K562 (cell line): Measurements from ENCODE around the gene SCAMP5. TPM values are rescaled to one million over a fixed set of nuclear protein-coding genes. Genes with fewer than 3 reads are reported as not detected.

Experiments
- BHLHE40 ChIP-seq: IDR thresholded peaks from 2 replicates; pipeline ENCODE4 v1.6.1; 2011; ENCODE audit warnings: low read length, improper control_type of control experiment
- CBX2 ChIP-seq: fragments of 200-600 bp; sonication (generic); IDR thresholded peaks from one replicate; pipeline ENCODE4 v1.6.1; 2012; ENCODE audit warnings: mild to moderate bottlenecking, low read length, inconsistent platforms; ENCODE audit not compliant: insufficient read depth, poor library complexity, severe bottlenecking
- DACH1 ChIP-seq: fragments of 450-650 bp; IDR thresholded peaks from 2 replicates; pipeline ENCODE4 v1.6.1; 2018; ENCODE audit not compliant: partially characterized antibody
- DPF2 ChIP-seq: fragments of 450-650 bp; IDR thresholded peaks from 2 replicates; pipeline ENCODE4 v1.6.1; 2016
- FOXK2 ChIP-seq, 2 experiments: fragments of 450-650 bp; IDR thresholded peaks in 1 of 2; conservative IDR thresholded peaks in 1 of 2; 2 replicates each; pipeline ENCODE4 v1.6.1; 2016; ENCODE audit warnings: low read depth in 2 of 2, mild to moderate bottlenecking in 1 of 2
- MAFK ChIP-seq: IDR thresholded peaks from 2 replicates; pipeline ENCODE4 v1.6.1; 2011; ENCODE audit warnings: low read length, improper control_type of control experiment
- MAZ ChIP-seq, 2 experiments: fragments of 450-650 bp in 1 of 2; sonication (generic) in 1 of 2; formaldehyde crosslinking; IDR thresholded peaks in 1 of 2; conservative IDR thresholded peaks in 1 of 2; 2 replicates each; pipeline versions ENCODE4 v1.4.0 to v1.5.0; 2020; ENCODE audit warnings: mild to moderate bottlenecking in 1 of 2, missing genetic modification reagents in 1 of 2
- MNT ChIP-seq, 2 experiments: fragments of 450-650 bp; conservative IDR thresholded peaks; 2 replicates each; pipeline ENCODE4 v1.6.1; 2017; ENCODE audit warnings: mild to moderate bottlenecking in 2 of 2, moderate library complexity in 2 of 2
- MTA3 ChIP-seq: fragments of 450-650 bp; formaldehyde crosslinking; IDR thresholded peaks from 2 replicates; pipeline ENCODE4 v1.6.1; 2017; ENCODE audit warnings: mild to moderate bottlenecking, borderline replicate concordance
- RCOR1 ChIP-seq, 2 experiments: IDR thresholded peaks; 2 replicates each; pipeline ENCODE4 v1.6.1; 2012; ENCODE audit warnings: low read depth in 2 of 2, low read length in 2 of 2, borderline replicate concordance in 1 of 2, improper control_type of control experiment in 1 of 2
- TAL1 ChIP-seq: fragments of 450-650 bp; IDR thresholded peaks from 2 replicates; pipeline ENCODE4 v1.6.1; 2016; ENCODE audit warnings: mild to moderate bottlenecking
- TOE1 ChIP-seq, 2 experiments: fragments of 450-650 bp in 1 of 2; sonication (generic) in 1 of 2; formaldehyde crosslinking in 1 of 2; IDR thresholded peaks; 2 replicates each; pipeline versions ENCODE4 v1.7.1 to v1.8.0; 2016 to 2022; ENCODE audit warnings: borderline replicate concordance in 2 of 2, mild to moderate bottlenecking in 2 of 2, antibody characterized with exemption in 1 of 2, inconsistent platforms in 1 of 2, low read depth in 1 of 2, missing genetic modification reagents in 1 of 2, moderate library complexity in 1 of 2
- ZFP91 ChIP-seq: sonication (generic); formaldehyde crosslinking; IDR thresholded peaks from 2 replicates; pipeline ENCODE4 v1.8.0; 2022; ENCODE audit warnings: mild to moderate bottlenecking, missing genetic modification reagents
- polyA plus RNA-seq, 8 experiments: library from polyadenylated mRNA; depleted of rRNA in 4 of 8; stranded (reverse) in 5 of 8; unstranded in 3 of 8; fragments of >200 nt; fragmentation: Nextera tagmentation in 2 of 8; fragmentation: Illumina TruSeq in 1 of 8; extraction: Ambion mirVana in 2 of 8; extraction: Trizol in 1 of 8; gene quantifications; 2 replicates each; pipeline versions ENCODE4 v1.2.1 to v1.2.3, GENCODE V29; 2011 to 2014; ENCODE audit warnings: inconsistent platforms in 1 of 8, missing spikeins in 1 of 8
- total RNA-seq, 7 experiments: library from RNA; depleted of rRNA in 6 of 7; stranded (reverse); fragments of >200 nt in 6 of 7; fragmentation: Illumina TruSeq in 2 of 7; extraction: Trizol in 2 of 7; gene quantifications; 2 replicates each; pipeline versions ENCODE4 v1.2.1 to v1.2.3, GENCODE V29; 2011 to 2021; ENCODE audit warnings: low replicate concordance in 1 of 7
- TF ChIP-seq, protein P1 (sequence below): sonication (generic); formaldehyde crosslinking; IDR thresholded peaks from 2 replicates; pipeline ENCODE4 v1.8.1; 2022; ENCODE audit warnings: missing genetic modification reagents

SCAMP5 gene
- total and polyA plus RNA-seq, 9 of the 15 experiments (the other 6 are each of a cell fraction or from before 2014, with no cell fraction given): 0.09 to 0.29 (median 0.19) TPM; not detected in 5

GRCh38 chr15:75029378-75030022 lies 34.1 kb downstream of the SCAMP5 start (continued):
- TF ChIP-seq MTA3: peak; percentile 43; the same call in 1 of the 2 replicates
- peak; percentile 35; the same call in 1 of the 2 replicates for TF ChIP-seq TAL1
- TF ChIP-seq MNT (conservative IDR thresholded peaks at IDR 0.05): peak; percentile 77 to 86
- peak; percentile 68; the same call in 1 of the 2 replicates for TF ChIP-seq TOE1 (IDR thresholded peaks at IDR 0.05; ENCODE audit: borderline replicate concordance)
- 0 out of 2 replicates have a peak, but pooled peaks have one; percentile 55 for TF ChIP-seq TOE1 (CRISPR knock-in tag; IDR thresholded peaks at IDR 0.05; ENCODE audit: borderline replicate concordance, low read depth)
- peak in 1 of 2 experiments; percentile 33; a peak in 1 of 4 replicates for TF ChIP-seq FOXK2 (conservative IDR thresholded peaks at IDR 0.05 in 1 of 2, IDR thresholded peaks at IDR 0.05 in 1 of 2; ENCODE audit: low read depth in 2 of 2)
- peak; percentile 87 for TF ChIP-seq DACH1
- 0 out of 2 replicates have a peak, but pooled peaks have one; percentile 14 for TF ChIP-seq DPF2
- 0 out of 2 replicates have a peak, but pooled peaks have one; percentile 42 for TF ChIP-seq ZFP91
- TF ChIP-seq, protein P1, sequence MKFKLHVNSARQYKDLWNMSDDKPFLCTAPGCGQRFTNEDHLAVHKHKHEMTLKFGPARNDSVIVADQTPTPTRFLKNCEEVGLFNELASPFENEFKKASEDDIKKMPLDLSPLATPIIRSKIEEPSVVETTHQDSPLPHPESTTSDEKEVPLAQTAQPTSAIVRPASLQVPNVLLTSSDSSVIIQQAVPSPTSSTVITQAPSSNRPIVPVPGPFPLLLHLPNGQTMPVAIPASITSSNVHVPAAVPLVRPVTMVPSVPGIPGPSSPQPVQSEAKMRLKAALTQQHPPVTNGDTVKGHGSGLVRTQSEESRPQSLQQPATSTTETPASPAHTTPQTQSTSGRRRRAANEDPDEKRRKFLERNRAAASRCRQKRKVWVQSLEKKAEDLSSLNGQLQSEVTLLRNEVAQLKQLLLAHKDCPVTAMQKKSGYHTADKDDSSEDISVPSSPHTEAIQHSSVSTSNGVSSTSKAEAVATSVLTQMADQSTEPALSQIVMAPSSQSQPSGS (CRISPR knock-in tag): no peak
- peak in 1 of 2 experiments; percentile 43; a peak in 1 of 4 replicates for TF ChIP-seq RCOR1 (IDR thresholded peaks at IDR 0.05; ENCODE audit: borderline replicate concordance in 1 of 2, low read depth in 2 of 2, low read length in 2 of 2)
- TF ChIP-seq MAFK: 0 out of 2 replicates have a peak, but pooled peaks have one; percentile 8
- TF ChIP-seq MAZ (CRISPR knock-in tag; conservative IDR thresholded peaks at IDR 0.05 in 1 of 2, IDR thresholded peaks at IDR 0.05 in 1 of 2): peak; percentile 27 to 84; a peak in 2 of 4 replicates
- TF ChIP-seq CBX2: no peak
- TF ChIP-seq BHLHE40: peak; percentile 20; the same call in 1 of the 2 replicates
